HL-60 (cell line): ENCODE measurements around the gene PTCHD4.

Experiments
- DNase-seq, 2 experiments: peaks; one replicate each; pipeline ENCODE4 v3.0.0-alpha.2; 2010 to 2020; ENCODE audit warnings: low read depth in 1 of 2, low spot score in 1 of 2
- H3K27ac ChIP-seq: fragments of 250-450 bp; sonication (Bioruptor Pico); replicated peaks from 2 replicates; pipeline ENCODE4 v1.5.1; 2020; ENCODE audit warnings: mild to moderate bottlenecking, moderate library complexity
- H3K27me3 ChIP-seq: fragments of 250-450 bp; sonication (Bioruptor Pico); 2 replicates; pipeline ENCODE4 v1.5.1; 2021; ENCODE audit warnings: mild to moderate bottlenecking, moderate library complexity; ENCODE audit not compliant: insufficient read depth, poor library complexity, severe bottlenecking
- H3K4me3 ChIP-seq: replicated peaks from 2 replicates; pipeline ENCODE4 v1.5.1; 2011; ENCODE audit warnings: mild to moderate bottlenecking, control low read depth, low read length; ENCODE audit not compliant: insufficient read depth
- GABPA ChIP-seq: IDR thresholded peaks from 2 replicates; pipeline ENCODE4 v1.6.1; 2012; ENCODE audit warnings: low read depth
- POLR2AphosphoS5 ChIP-seq: IDR thresholded peaks from 2 replicates; pipeline ENCODE4 v1.6.1; 2012; ENCODE audit warnings: low read depth
- SPI1 ChIP-seq: IDR thresholded peaks from 2 replicates; pipeline ENCODE4 v1.6.1; 2012; ENCODE audit warnings: low read depth, mild to moderate bottlenecking, borderline replicate concordance
- TF ChIP-seq, protein P1 (sequence below): IDR thresholded peaks from 2 replicates; pipeline ENCODE4 v1.6.1; 2012; ENCODE audit warnings: low read depth; ENCODE audit not compliant: insufficient replicate concordance
- TF ChIP-seq, protein P2 (sequence below): IDR thresholded peaks from one replicate; pipeline ENCODE4 v1.5.1; 2011; ENCODE audit warnings: low read length, control low read depth, inconsistent platforms; ENCODE audit not compliant: insufficient read depth

The PTCHD4 gene

DNA sequence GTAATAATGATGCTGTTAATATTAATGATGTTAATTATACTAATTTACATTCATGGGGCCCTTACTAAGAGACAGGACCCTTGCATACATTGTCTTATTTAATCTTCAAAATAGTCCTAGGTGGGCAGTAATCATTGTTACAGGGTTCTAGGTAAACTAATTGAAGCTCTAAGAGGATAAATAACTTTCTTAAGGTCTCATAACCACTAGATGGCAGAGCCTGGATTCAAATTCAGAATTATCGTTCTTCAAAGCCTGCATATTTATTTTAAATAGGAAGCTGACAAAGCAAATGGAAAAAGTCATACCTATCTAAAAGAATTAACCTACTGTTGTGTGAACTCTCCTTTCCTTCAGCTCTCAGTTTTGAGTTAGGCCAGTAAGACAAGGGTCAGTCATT is 23.5 kb downstream of the PTCHD4 start:
- DNase-seq: no peak
- TF ChIP-seq GABPA (no peak), POLR2AphosphoS5 (no peak), SPI1 (no peak)
- TF ChIP-seq, protein P1, sequence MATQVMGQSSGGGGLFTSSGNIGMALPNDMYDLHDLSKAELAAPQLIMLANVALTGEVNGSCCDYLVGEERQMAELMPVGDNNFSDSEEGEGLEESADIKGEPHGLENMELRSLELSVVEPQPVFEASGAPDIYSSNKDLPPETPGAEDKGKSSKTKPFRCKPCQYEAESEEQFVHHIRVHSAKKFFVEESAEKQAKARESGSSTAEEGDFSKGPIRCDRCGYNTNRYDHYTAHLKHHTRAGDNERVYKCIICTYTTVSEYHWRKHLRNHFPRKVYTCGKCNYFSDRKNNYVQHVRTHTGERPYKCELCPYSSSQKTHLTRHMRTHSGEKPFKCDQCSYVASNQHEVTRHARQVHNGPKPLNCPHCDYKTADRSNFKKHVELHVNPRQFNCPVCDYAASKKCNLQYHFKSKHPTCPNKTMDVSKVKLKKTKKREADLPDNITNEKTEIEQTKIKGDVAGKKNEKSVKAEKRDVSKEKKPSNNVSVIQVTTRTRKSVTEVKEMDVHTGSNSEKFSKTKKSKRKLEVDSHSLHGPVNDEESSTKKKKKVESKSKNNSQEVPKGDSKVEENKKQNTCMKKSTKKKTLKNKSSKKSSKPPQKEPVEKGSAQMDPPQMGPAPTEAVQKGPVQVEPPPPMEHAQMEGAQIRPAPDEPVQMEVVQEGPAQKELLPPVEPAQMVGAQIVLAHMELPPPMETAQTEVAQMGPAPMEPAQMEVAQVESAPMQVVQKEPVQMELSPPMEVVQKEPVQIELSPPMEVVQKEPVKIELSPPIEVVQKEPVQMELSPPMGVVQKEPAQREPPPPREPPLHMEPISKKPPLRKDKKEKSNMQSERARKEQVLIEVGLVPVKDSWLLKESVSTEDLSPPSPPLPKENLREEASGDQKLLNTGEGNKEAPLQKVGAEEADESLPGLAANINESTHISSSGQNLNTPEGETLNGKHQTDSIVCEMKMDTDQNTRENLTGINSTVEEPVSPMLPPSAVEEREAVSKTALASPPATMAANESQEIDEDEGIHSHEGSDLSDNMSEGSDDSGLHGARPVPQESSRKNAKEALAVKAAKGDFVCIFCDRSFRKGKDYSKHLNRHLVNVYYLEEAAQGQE: no peak
- TF ChIP-seq, protein P2, sequence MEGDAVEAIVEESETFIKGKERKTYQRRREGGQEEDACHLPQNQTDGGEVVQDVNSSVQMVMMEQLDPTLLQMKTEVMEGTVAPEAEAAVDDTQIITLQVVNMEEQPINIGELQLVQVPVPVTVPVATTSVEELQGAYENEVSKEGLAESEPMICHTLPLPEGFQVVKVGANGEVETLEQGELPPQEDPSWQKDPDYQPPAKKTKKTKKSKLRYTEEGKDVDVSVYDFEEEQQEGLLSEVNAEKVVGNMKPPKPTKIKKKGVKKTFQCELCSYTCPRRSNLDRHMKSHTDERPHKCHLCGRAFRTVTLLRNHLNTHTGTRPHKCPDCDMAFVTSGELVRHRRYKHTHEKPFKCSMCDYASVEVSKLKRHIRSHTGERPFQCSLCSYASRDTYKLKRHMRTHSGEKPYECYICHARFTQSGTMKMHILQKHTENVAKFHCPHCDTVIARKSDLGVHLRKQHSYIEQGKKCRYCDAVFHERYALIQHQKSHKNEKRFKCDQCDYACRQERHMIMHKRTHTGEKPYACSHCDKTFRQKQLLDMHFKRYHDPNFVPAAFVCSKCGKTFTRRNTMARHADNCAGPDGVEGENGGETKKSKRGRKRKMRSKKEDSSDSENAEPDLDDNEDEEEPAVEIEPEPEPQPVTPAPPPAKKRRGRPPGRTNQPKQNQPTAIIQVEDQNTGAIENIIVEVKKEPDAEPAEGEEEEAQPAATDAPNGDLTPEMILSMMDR: no peak

DNA sequence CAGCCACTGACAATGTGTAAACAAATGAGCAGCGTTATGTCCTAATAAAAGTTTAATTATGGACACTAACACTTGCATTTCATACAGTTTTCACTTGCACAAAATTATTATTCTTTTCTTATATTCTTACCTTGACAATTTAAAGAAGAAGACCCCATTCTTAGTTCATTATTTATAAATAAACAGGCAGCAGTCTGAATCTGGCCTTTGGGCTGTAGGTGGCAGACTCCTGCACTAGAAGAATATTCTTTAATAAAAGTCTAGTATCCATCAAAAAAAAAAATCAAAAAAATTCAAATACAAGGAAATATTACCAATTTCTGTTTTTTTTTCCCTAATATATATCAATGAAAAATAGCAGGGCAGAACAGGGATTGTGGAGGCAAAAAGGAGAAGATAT is 24.8 kb downstream of the PTCHD4 start:
- TF ChIP-seq GABPA (no peak), SPI1 (no peak), POLR2AphosphoS5 (no peak)
- TF ChIP-seq, protein P1: no peak
- TF ChIP-seq, protein P2: no peak
- Histone ChIP-seq H3K27ac (no peak overlapping the region), H3K27me3 (no peaks in the 10 kb centered on the region), H3K4me3 (no peak overlapping the region)
- DNase-seq: no peak

More for the DNA sequence above, 23.5 kb downstream of the PTCHD4 start:
- H3K27ac ChIP-seq: no peak overlapping the region
- no peak overlapping the region for H3K4me3 ChIP-seq
- H3K27me3 ChIP-seq: no peaks in the 10 kb centered on the region

DNA sequence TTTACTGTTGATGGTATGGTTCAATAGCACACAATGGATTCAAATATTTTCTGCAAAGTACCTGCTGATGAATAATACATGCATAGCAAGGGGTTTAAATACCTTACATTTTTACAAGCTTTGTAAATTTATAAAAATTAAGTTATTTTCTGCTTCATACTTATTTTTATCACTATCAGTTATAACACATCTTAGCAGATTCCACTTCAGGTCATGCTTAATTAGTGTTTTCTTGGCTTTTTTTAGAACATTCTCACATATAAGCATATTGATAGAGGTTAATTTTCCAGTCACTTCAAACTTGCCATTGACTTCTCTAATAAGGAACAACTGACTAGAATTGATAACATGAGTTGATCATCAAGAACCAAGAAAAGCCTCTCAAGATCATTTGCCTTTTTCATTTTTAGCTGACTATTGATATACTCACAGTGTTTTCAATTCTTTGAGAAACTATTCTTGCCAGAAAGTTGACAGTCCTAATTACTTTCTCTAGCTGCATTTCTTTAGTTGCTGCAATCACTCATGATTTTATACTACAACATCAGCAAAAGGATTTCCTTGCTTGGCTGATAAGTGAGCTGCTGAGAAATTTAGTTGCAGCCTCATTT is 25.8 kb downstream of the PTCHD4 start:
- TF ChIP-seq, protein P1: no peak
- no peak for TF ChIP-seq SPI1
- H3K4me3 ChIP-seq: no peak overlapping the region
- no peak overlapping the region for H3K27ac ChIP-seq
- no peak for DNase-seq
- no peaks in the 10 kb centered on the region for H3K27me3 ChIP-seq
